ENCODE data around the gene ADAP1.

GRCh38 chr7:879706-880105 lies 74.8 kb downstream of the ADAP1 start:
- TF ChIP-seq CTCF (IDR thresholded peaks at IDR 0.05) = no peak
- no peak for TF ChIP-seq POLR2AphosphoS5 (IDR thresholded peaks at IDR 0.05; ENCODE audit: low read depth, low read length)
- no peak for TF ChIP-seq REST (IDR thresholded peaks at IDR 0.05; ENCODE audit: insufficient read depth in 1 of 2, low read depth in 2 of 2, low read length in 1 of 2)
- TF ChIP-seq SIN3A (IDR thresholded peaks at IDR 0.05; ENCODE audit: borderline replicate concordance, insufficient read depth, low read depth, low read length) = no peak
- TF ChIP-seq TCF7L2 (IDR thresholded peaks at IDR 0.05; ENCODE audit: low read depth, low read length) = no peak
